GM18861 (cell line): ENCODE measurements around the gene SLX9.

ENCODE experiments used
- ATAC-seq: cut with Tn5 transposase; IDR thresholded peaks from one replicate; pipeline ENCODE4 v1.9.1; 2021; ENCODE audit not compliant: unreplicated experiment

Gene SLX9

DNA sequence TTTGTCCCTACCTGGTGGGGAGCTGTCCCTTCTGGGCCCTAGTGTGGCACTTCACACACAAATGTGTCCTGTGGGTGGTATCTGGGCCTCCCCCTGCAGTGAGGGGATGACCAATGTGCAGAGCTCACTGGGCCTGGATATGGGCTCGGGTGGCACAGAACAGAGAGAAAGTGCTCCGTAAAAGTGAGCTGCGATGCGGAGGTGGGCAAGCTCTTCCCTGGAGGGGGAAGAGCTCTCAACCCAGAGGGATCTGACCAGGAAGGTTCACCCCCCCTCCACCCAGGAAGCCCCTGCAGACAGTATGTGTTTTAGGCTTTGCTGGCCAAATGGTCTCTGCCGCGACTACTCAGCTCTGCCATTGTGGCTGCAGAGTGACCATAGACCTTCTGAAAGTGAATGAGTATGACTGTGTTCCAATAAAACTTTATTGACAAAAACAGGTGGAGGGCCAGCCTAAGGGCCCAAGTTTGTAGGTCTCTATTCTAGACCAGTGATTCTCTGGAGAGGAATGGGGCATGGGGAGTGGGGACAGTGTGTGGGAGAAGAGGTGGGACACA, 10.5 kb upstream of the SLX9 start:
- no peak for ATAC-seq

- no peak for ATAC-seq
Measured at GRCh38 chr21:44929799-44930542, 9.9 kb upstream of the SLX9 start.

GRCh38 chr21:44930543-44930981, 9.3 kb upstream of the SLX9 start:
- no peak for ATAC-seq

GRCh38 chr21:44931137-44931500, 8.7 kb upstream of the SLX9 start:
- no peak for ATAC-seq

DNA sequence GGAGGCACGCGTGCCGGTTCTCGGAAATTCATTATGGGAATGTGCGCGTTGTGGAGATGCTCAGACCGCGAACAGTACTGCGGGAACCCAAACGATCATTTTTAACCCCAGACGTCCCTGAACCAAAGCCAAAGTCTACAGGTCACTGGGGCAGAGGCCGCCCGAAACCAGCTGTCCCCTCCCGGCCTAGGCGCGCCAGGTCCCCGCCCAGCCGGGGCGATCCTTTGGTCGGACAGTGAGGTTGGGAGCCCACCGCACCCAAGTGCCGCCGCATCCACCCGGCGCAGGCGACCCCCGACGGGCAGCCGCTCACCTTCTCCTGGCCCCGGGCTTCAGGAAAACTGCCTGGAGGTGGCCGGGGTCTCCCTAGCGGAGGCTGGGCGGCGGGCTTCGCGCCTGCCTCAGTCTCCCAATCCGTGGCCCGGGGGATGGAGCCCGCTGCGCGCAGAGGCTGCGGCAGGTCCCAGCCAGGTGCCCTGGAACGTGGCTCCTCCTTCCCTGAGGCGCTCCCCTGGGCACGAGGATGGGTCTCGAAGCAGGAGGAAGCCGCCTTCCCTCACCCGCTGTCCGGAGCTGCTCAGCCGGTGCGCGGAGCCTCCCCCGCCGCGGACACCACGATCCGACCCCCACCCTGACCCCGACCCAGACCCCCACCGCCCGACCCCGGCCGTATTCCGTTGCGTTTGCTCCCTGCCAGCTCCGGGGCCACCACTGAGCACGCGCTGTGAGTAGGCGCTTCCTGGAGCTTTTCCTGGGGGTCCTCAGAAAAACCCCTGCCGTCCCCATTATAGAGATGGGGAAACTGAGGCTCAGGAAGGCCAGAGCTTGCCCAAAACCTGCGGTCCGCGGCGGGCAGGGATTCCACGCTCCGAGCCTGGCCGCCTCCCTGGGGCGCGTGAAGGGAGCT, 8.1 kb upstream of the SLX9 start:
- ATAC-seq = no peak

GRCh38 chr21:44932408-44933181, 7.2 kb upstream of the SLX9 start:
- ATAC-seq = no peak

GRCh38 chr21:44933199-44933917, 6.5 kb upstream of the SLX9 start:
- no peak for ATAC-seq

- ATAC-seq = no peak
Measured at GRCh38 chr21:44933918-44934260, 5.9 kb upstream of the SLX9 start.

DNA sequence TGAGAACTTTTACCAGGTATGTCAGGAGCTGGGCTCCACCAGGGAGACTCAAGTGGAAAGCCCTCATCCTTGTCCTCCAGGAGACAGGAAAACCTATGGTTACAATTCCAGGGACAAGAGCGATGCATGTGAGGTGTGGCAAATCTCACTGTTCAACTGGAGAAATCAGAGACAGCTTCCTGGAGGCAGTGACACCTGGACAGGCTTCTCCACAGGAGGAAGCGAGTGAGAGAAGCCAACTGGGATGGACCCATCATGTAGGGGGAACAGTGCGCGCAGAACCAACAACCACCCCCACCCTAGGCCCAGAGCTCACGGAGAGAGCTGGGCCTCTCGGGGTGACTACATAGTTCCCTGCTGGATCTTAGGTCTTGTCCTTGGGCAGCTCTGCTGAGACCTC, 5.6 kb upstream of the SLX9 start:
- no peak for ATAC-seq

DNA sequence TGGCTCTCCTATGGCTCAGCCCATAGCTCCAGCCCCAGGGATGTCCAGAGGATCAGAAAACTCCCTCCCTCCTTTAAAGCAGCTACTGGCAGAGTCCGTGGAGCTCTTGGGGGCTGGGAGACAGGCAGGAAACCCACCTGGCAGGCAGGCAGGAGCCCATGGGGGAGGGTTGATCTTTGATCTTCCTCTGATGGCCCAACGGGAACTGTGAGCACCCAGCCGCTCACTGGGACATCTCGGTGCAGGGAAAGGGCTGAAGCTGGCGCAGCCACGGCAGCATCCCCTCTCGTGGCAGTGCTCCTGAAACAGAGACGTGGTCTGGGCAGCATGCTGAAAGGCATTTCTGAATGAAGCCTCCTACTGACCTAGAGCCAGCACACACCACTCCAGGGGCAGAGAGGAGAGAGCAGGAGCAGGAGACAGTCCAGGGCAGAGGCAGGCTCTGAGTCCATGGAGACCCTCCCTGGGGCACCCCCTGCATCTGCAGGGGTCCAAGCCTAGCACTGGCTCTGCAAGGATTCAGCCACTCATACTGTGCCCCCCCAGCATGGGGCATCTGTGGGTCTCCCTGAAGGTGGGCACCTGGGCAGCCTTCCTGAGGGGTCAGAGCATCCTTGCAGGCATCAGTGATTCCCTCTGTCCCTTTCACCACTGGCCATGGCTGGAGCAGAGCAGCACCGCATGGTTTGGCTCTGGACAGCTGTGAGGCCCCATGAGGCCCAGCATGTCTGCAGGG, 4.9 kb upstream of the SLX9 start:
- no peak for ATAC-seq

- no peak for ATAC-seq
Measured at GRCh38 chr21:44935533-44935927, 4.3 kb upstream of the SLX9 start.

GRCh38 chr21:44938772-44939531, 877 bp upstream of the SLX9 start:
- no peak for ATAC-seq

DNA sequence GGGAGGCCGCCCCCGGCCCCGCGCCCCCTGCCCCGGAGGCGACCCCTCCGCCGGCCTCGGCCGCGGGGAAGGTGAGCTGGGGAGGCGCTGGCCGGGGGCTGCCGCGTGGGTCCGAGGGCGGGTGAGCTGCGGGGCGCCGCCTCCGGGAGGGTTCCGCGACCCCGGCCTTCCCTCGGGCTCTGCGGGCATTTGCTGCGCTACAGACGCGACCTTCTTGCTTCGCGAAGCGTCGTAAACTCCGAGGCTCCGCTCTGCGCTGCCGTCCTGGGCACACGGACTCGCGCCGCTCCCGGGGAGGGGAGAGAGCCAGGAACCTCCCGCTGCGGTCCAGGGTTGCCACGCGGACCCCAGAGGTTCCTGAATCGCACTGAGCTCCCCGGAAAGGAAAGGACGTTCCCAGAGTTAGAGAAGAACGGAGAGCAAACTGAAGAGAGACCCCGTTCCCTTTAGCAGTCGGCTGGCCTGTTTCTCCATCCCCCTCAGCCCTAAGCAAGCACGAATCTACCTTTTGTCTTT, 345 bp downstream of the SLX9 start:
- ATAC-seq = peak; percentile 27

DNA sequence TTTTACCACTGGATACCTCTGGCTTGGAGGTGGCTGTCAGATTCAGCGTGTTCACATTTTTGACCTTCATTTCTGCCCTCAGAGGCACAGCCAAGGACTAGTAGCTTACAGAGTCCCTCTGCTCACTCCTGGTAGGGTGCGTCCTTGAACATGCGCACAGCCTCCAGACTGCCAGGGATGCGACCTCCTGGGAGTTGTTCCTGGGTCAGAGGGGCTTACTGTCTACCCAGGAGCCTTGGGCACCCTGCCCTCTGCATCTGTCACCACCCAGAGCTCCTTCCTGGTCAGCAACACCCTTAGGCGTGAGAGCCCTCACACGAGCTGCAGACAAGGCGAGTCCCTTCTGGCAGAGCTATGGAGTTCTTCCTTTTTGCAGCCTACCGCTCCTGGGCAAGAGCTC, 1.7 kb downstream of the SLX9 start:
- no peak for ATAC-seq

GRCh38 chr21:44942566-44942965, 2.7 kb downstream of the SLX9 start:
- ATAC-seq = no peak

- no peak for ATAC-seq
Measured at GRCh38 chr21:44943005-44943685, 3.3 kb downstream of the SLX9 start.

GRCh38 chr21:44943686-44944550, 4.1 kb downstream of the SLX9 start:
- no peak for ATAC-seq

DNA sequence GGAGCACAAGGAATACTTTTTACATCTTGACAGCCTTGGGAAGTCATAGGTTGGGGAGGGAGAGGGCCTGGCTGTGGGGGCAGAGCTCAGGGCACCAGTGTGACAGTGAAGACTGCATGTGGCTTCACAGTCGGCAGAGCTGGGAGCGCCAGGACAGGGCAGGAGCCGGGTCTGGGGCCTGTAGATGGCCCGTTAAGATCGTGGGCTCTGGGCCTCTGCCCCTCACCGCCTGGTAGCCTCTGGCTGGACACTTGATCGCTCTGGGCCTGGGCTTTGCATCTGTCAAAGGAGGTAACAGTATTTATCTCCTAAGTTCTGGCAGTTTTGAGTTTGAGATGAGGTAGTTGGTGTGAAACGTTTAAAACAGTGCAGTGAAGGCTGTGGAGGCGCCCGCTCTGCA, 4.8 kb downstream of the SLX9 start:
- no peak for ATAC-seq
